ENCODE data around the gene PRPF8. TPM values are rescaled to one million over a fixed set of nuclear protein-coding genes. Genes with fewer than 3 reads are reported as not detected.

PRPF8 gene
- total and polyA plus RNA-seq, 10 of the 15 experiments (the other 5 are each of a cell fraction or from before 2014, with no cell fraction given) = 77.2 to 337 (median 162) TPM

DNA sequence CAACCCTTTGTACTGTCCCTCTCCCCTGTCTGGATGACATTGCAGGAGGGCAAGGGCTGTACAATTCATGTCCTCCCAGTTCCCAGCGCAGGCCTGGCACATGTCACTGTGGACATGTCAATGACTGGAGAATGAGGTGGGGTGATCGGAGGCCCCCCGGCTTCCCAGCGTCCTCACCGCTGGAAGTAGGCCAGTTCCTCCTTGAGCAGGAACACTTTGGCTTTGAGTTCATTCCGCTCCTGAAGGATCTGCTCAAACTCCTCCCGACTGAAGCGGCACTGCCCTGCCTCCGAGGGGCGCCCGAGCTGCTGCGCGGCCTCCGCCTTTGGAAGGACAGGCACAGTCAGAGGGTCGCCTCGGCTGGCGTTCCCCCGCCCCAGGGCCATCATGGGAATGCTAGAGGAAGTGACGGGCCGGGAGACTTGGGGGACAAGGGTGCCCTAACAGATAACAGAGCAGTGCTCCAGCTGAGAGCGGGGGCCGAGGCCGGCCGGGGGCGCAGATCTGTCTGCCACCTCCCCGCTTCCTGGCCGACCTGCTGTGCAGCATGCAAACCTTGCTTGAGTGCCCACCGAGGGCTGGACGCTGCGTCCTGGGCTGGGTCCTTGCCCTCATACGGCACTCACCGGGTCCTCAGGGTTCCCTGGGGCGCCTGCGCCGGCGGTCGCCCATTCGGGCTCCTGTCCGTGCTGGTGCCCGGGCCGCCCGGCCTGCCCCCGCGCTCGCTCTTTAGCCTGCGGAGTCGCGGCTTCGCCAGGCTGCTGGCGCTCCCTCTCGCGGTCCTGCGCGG lies 36.3 kb downstream of the PRPF8 start (continued):
- TF ChIP-seq, protein P1, sequence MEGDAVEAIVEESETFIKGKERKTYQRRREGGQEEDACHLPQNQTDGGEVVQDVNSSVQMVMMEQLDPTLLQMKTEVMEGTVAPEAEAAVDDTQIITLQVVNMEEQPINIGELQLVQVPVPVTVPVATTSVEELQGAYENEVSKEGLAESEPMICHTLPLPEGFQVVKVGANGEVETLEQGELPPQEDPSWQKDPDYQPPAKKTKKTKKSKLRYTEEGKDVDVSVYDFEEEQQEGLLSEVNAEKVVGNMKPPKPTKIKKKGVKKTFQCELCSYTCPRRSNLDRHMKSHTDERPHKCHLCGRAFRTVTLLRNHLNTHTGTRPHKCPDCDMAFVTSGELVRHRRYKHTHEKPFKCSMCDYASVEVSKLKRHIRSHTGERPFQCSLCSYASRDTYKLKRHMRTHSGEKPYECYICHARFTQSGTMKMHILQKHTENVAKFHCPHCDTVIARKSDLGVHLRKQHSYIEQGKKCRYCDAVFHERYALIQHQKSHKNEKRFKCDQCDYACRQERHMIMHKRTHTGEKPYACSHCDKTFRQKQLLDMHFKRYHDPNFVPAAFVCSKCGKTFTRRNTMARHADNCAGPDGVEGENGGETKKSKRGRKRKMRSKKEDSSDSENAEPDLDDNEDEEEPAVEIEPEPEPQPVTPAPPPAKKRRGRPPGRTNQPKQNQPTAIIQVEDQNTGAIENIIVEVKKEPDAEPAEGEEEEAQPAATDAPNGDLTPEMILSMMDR (IDR thresholded peaks at IDR 0.05 in 2 of 3, conservative IDR thresholded peaks at IDR 0.05 in 1 of 3; ENCODE audit: control insufficient read depth in 2 of 3, extremely low read depth in 1 of 3, insufficient read depth in 1 of 3, low read depth in 3 of 3, low read length in 3 of 3) = no peak
- TF ChIP-seq, protein P2, sequence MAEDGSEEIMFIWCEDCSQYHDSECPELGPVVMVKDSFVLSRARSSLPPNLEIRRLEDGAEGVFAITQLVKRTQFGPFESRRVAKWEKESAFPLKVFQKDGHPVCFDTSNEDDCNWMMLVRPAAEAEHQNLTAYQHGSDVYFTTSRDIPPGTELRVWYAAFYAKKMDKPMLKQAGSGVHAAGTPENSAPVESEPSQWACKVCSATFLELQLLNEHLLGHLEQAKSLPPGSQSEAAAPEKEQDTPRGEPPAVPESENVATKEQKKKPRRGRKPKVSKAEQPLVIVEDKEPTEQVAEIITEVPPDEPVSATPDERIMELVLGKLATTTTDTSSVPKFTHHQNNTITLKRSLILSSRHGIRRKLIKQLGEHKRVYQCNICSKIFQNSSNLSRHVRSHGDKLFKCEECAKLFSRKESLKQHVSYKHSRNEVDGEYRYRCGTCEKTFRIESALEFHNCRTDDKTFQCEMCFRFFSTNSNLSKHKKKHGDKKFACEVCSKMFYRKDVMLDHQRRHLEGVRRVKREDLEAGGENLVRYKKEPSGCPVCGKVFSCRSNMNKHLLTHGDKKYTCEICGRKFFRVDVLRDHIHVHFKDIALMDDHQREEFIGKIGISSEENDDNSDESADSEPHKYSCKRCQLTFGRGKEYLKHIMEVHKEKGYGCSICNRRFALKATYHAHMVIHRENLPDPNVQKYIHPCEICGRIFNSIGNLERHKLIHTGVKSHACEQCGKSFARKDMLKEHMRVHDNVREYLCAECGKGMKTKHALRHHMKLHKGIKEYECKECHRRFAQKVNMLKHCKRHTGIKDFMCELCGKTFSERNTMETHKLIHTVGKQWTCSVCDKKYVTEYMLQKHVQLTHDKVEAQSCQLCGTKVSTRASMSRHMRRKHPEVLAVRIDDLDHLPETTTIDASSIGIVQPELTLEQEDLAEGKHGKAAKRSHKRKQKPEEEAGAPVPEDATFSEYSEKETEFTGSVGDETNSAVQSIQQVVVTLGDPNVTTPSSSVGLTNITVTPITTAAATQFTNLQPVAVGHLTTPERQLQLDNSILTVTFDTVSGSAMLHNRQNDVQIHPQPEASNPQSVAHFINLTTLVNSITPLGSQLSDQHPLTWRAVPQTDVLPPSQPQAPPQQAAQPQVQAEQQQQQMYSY (CRISPR knock-in tag; IDR thresholded peaks at IDR 0.05) = no peak
- TF ChIP-seq, protein P3, sequence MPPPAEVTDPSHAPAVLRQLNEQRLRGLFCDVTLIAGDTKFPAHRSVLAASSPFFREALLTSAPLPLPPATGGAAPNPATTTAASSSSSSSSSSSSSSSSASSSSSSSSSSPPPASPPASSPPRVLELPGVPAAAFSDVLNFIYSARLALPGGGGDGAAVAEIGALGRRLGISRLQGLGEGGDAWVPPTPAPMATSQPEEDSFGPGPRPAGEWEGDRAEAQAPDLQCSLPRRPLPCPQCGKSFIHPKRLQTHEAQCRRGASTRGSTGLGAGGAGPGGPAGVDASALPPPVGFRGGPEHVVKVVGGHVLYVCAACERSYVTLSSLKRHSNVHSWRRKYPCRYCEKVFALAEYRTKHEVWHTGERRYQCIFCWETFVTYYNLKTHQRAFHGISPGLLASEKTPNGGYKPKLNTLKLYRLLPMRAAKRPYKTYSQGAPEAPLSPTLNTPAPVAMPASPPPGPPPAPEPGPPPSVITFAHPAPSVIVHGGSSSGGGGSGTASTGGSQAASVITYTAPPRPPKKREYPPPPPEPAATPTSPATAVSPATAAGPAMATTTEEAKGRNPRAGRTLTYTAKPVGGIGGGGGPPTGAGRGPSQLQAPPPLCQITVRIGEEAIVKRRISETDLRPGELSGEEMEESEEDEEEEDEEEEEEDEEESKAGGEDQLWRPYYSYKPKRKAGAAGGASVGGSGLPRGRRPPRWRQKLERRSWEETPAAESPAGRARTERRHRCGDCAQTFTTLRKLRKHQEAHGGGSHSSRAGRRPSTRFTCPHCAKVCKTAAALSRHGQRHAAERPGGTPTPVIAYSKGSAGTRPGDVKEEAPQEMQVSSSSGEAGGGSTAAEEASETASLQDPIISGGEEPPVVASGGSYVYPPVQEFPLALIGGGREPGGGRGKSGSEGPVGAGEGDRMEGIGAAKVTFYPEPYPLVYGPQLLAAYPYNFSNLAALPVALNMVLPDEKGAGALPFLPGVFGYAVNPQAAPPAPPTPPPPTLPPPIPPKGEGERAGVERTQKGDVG (CRISPR knock-in tag; IDR thresholded peaks at IDR 0.05) = no peak
- no peak for TF ChIP-seq SIX5 (IDR thresholded peaks at IDR 0.05; ENCODE audit: low read depth, low read length, severe bottlenecking)
- TF ChIP-seq GABPA (IDR thresholded peaks at IDR 0.05; ENCODE audit: low read depth) = no peak
- no peak for TF ChIP-seq POU2F2 (IDR thresholded peaks at IDR 0.05; ENCODE audit: borderline replicate concordance, low read depth, low read length)
- TF ChIP-seq BACH1 (IDR thresholded peaks at IDR 0.05; ENCODE audit: borderline replicate concordance) = peak; percentile 44; the same call in 1 of the 2 replicates
- TF ChIP-seq NFYA (IDR thresholded peaks at IDR 0.05; ENCODE audit: borderline replicate concordance, low read depth, low read length) = no peak
- TF ChIP-seq, protein P4, sequence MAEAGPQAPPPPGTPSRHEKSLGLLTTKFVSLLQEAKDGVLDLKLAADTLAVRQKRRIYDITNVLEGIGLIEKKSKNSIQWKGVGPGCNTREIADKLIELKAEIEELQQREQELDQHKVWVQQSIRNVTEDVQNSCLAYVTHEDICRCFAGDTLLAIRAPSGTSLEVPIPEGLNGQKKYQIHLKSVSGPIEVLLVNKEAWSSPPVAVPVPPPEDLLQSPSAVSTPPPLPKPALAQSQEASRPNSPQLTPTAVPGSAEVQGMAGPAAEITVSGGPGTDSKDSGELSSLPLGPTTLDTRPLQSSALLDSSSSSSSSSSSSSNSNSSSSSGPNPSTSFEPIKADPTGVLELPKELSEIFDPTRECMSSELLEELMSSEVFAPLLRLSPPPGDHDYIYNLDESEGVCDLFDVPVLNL (IDR thresholded peaks at IDR 0.05; ENCODE audit: low read depth, low read length) = no peak
- no peak for TF ChIP-seq CREM (IDR thresholded peaks at IDR 0.05; ENCODE audit: low read depth)
- no peak for TF ChIP-seq ASH2L (IDR thresholded peaks at IDR 0.05; ENCODE audit: borderline replicate concordance, low read depth)
- TF ChIP-seq, protein P5, sequence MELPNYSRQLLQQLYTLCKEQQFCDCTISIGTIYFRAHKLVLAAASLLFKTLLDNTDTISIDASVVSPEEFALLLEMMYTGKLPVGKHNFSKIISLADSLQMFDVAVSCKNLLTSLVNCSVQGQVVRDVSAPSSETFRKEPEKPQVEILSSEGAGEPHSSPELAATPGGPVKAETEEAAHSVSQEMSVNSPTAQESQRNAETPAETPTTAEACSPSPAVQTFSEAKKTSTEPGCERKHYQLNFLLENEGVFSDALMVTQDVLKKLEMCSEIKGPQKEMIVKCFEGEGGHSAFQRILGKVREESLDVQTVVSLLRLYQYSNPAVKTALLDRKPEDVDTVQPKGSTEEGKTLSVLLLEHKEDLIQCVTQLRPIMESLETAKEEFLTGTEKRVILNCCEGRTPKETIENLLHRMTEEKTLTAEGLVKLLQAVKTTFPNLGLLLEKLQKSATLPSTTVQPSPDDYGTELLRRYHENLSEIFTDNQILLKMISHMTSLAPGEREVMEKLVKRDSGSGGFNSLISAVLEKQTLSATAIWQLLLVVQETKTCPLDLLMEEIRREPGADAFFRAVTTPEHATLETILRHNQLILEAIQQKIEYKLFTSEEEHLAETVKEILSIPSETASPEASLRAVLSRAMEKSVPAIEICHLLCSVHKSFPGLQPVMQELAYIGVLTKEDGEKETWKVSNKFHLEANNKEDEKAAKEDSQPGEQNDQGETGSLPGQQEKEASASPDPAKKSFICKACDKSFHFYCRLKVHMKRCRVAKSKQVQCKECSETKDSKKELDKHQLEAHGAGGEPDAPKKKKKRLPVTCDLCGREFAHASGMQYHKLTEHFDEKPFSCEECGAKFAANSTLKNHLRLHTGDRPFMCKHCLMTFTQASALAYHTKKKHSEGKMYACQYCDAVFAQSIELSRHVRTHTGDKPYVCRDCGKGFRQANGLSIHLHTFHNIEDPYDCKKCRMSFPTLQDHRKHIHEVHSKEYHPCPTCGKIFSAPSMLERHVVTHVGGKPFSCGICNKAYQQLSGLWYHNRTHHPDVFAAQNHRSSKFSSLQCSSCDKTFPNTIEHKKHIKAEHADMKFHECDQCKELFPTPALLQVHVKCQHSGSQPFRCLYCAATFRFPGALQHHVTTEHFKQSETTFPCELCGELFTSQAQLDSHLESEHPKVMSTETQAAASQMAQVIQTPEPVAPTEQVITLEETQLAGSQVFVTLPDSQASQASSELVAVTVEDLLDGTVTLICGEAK (IDR thresholded peaks at IDR 0.05; ENCODE audit: borderline replicate concordance) = 0 out of 2 replicates have a peak, but pooled peaks have one; percentile 21
- TF ChIP-seq RBBP5 (conservative IDR thresholded peaks at IDR 0.05) = no peak
- TF ChIP-seq MXI1 (IDR thresholded peaks at IDR 0.05; ENCODE audit: low read depth, low read length) = no peak
